Measurements from ENCODE around the gene NSF. TPM values are rescaled to one million over a fixed set of nuclear protein-coding genes. Genes with fewer than 3 reads are reported as not detected.

NSF gene
- total RNA-seq, 2 experiments from 2014 or later: 23.8 to 24.3 TPM

GRCh38 chr17:46732754-46733398, 142.4 kb downstream of the NSF start:
- H3K4me3 Mint-ChIP-seq: no peak overlapping the region
- intact Hi-C loops (cut with micrococcal nuclease): no loop called here
- CTCF ChIA-PET: interaction anchor here (0.6 kb wide), 1 partner anchor 535 kb away, joined by 3 read pairs; no protein-coding TSS in a partner anchor

GRCh38 chr17:46733837-46734475, 143.5 kb downstream of the NSF start:
- intact Hi-C loops (cut with micrococcal nuclease): no loop called here
- Mint-ChIP-seq H3K27me3 (ENCODE audit: low read depth) (no peaks in the 10 kb centered on the region), H3K27ac (no peak overlapping the region), H3K4me1 (ENCODE audit: low read depth) (peaks cover 3% of the 10 kb centered on the region), H3K9me3 (no peaks in the 10 kb centered on the region), H3K36me3 (ENCODE audit: low read depth) (peaks cover 3% of the 10 kb centered on the region), H3K4me3 (no peak overlapping the region)
- no peak for DNase-seq
- CTCF ChIA-PET: no interaction called here

More at GRCh38 chr17:46732754-46733398, 142.4 kb downstream of the NSF start:
- H3K9me3 Mint-ChIP-seq: no peaks in the 10 kb centered on the region
- H3K27ac Mint-ChIP-seq: no peak overlapping the region
- H3K4me1 Mint-ChIP-seq (ENCODE audit: low read depth): peaks cover 3% of the 10 kb centered on the region
- no peak for DNase-seq
- no peaks in the 10 kb centered on the region for H3K27me3 Mint-ChIP-seq (ENCODE audit: low read depth)
- H3K36me3 Mint-ChIP-seq (ENCODE audit: low read depth): peaks cover 3% of the 10 kb centered on the region

- Mint-ChIP-seq H3K36me3 (ENCODE audit: low read depth) (peaks cover 3% of the 10 kb centered on the region), H3K9me3 (no peaks in the 10 kb centered on the region), H3K27me3 (ENCODE audit: low read depth) (no peaks in the 10 kb centered on the region), H3K27ac (no peak overlapping the region), H3K4me1 (ENCODE audit: low read depth) (peaks cover 3% of the 10 kb centered on the region), H3K4me3 (no peak overlapping the region)
- DNase-seq: no peak
- intact Hi-C loops (cut with micrococcal nuclease): no loop called here
- CTCF ChIA-PET: no interaction called here
Observed at GRCh38 chr17:46736100-46736499, 145.6 kb downstream of the NSF start.

- H3K36me3 Mint-ChIP-seq (ENCODE audit: low read depth): peaks cover 3% of the 10 kb centered on the region
- no peak overlapping the region for H3K27ac Mint-ChIP-seq
- no peak overlapping the region for H3K4me3 Mint-ChIP-seq
- peaks cover 3% of the 10 kb centered on the region for H3K4me1 Mint-ChIP-seq (ENCODE audit: low read depth)
- H3K9me3 Mint-ChIP-seq: no peaks in the 10 kb centered on the region
- intact Hi-C loops (cut with micrococcal nuclease): no loop called here
- DNase-seq: no peak
- CTCF ChIA-PET: no interaction called here
- H3K27me3 Mint-ChIP-seq (ENCODE audit: low read depth): no peaks in the 10 kb centered on the region
Observed at GRCh38 chr17:46737326-46737725, 146.9 kb downstream of the NSF start.

- Mint-ChIP-seq H3K4me3 (no peak overlapping the region), H3K9me3 (no peaks in the 10 kb centered on the region), H3K4me1 (ENCODE audit: low read depth) (peaks cover 3% of the 10 kb centered on the region), H3K27ac (no peak overlapping the region), H3K36me3 (ENCODE audit: low read depth) (peaks cover 3% of the 10 kb centered on the region), H3K27me3 (ENCODE audit: low read depth) (no peaks in the 10 kb centered on the region)
- intact Hi-C loops (cut with micrococcal nuclease): no loop called here
- CTCF ChIA-PET: no interaction called here
- DNase-seq: no peak
Observed at GRCh38 chr17:46738544-46738943, 148.1 kb downstream of the NSF start.

- intact Hi-C loops (cut with micrococcal nuclease): no loop called here
- no peak for DNase-seq
- H3K27me3 Mint-ChIP-seq (ENCODE audit: low read depth): no peaks in the 10 kb centered on the region
- peaks cover 3% of the 10 kb centered on the region for H3K36me3 Mint-ChIP-seq (ENCODE audit: low read depth)
- no peaks in the 10 kb centered on the region for H3K4me1 Mint-ChIP-seq (ENCODE audit: low read depth)
- no peak overlapping the region for H3K27ac Mint-ChIP-seq
- H3K9me3 Mint-ChIP-seq: no peaks in the 10 kb centered on the region
- CTCF ChIA-PET: no interaction called here
- H3K4me3 Mint-ChIP-seq: no peak overlapping the region
Observed at GRCh38 chr17:46739982-46740381, 149.5 kb downstream of the NSF start.

GRCh38 chr17:46741122-46741730, 150.8 kb downstream of the NSF start:
- Mint-ChIP-seq H3K27me3 (ENCODE audit: low read depth) (no peaks in the 10 kb centered on the region), H3K36me3 (ENCODE audit: low read depth) (peaks cover 3% of the 10 kb centered on the region), H3K9me3 (no peaks in the 10 kb centered on the region), H3K27ac (no peak overlapping the region), H3K4me1 (ENCODE audit: low read depth) (no peaks in the 10 kb centered on the region), H3K4me3 (no peak overlapping the region)
- intact Hi-C loops (cut with micrococcal nuclease): no loop called here
- CTCF ChIA-PET: no interaction called here
- no peak for DNase-seq

GRCh38 chr17:46742565-46743270, 152.2 kb downstream of the NSF start:
- intact Hi-C loops (cut with micrococcal nuclease): no loop called here
- CTCF ChIA-PET: interaction anchor here (0.6 kb wide), 1 partner anchor 1935 kb away, joined by 3 read pairs; no protein-coding TSS in a partner anchor
- Mint-ChIP-seq H3K4me1 (ENCODE audit: low read depth) (no peaks in the 10 kb centered on the region), H3K36me3 (ENCODE audit: low read depth) (no peaks in the 10 kb centered on the region), H3K4me3 (no peak overlapping the region), H3K9me3 (no peaks in the 10 kb centered on the region), H3K27ac (no peak overlapping the region), H3K27me3 (ENCODE audit: low read depth) (no peaks in the 10 kb centered on the region)
- no peak for DNase-seq

- no peak overlapping the region for H3K4me3 Mint-ChIP-seq
- no peaks in the 10 kb centered on the region for H3K4me1 Mint-ChIP-seq (ENCODE audit: low read depth)
- no peaks in the 10 kb centered on the region for H3K36me3 Mint-ChIP-seq (ENCODE audit: low read depth)
- no peaks in the 10 kb centered on the region for H3K9me3 Mint-ChIP-seq
- no peak overlapping the region for H3K27ac Mint-ChIP-seq
- CTCF ChIA-PET: no interaction called here
- intact Hi-C loops (cut with micrococcal nuclease): no loop called here
- no peaks in the 10 kb centered on the region for H3K27me3 Mint-ChIP-seq (ENCODE audit: low read depth)
- DNase-seq: no peak
Observed at GRCh38 chr17:46744441-46744840, 154.0 kb downstream of the NSF start.

- Mint-ChIP-seq H3K4me3 (no peak overlapping the region), H3K4me1 (ENCODE audit: low read depth) (no peaks in the 10 kb centered on the region), H3K36me3 (ENCODE audit: low read depth) (no peaks in the 10 kb centered on the region), H3K27me3 (ENCODE audit: low read depth) (no peaks in the 10 kb centered on the region), H3K9me3 (no peaks in the 10 kb centered on the region), H3K27ac (no peak overlapping the region)
- DNase-seq: no peak
- CTCF ChIA-PET: interaction anchor here (0.7 kb wide), 1 partner anchor 24 kb away, joined by 3 read pairs; no protein-coding TSS in a partner anchor
- intact Hi-C loops (cut with micrococcal nuclease): no loop called here
Observed at GRCh38 chr17:46745376-46745775, 154.9 kb downstream of the NSF start.

GRCh38 chr17:46751425-46751824, 161.0 kb downstream of the NSF start:
- CTCF ChIA-PET: no interaction called here
- Mint-ChIP-seq H3K36me3 (ENCODE audit: low read depth) (peaks cover 7% of the 10 kb centered on the region), H3K4me1 (ENCODE audit: low read depth) (no peaks in the 10 kb centered on the region), H3K9me3 (no peaks in the 10 kb centered on the region), H3K27me3 (ENCODE audit: low read depth) (no peaks in the 10 kb centered on the region), H3K4me3 (no peak overlapping the region), H3K27ac (no peak overlapping the region)
- no peak for DNase-seq
- intact Hi-C loops (cut with micrococcal nuclease): no loop called here

- H3K27me3 Mint-ChIP-seq (ENCODE audit: low read depth): no peaks in the 10 kb centered on the region
- CTCF ChIA-PET: no interaction called here
- intact Hi-C loops (cut with micrococcal nuclease): no loop called here
- no peak for DNase-seq
- peaks cover 8% of the 10 kb centered on the region for H3K36me3 Mint-ChIP-seq (ENCODE audit: low read depth)
- no peaks in the 10 kb centered on the region for H3K4me1 Mint-ChIP-seq (ENCODE audit: low read depth)
- no peak overlapping the region for H3K27ac Mint-ChIP-seq
- H3K9me3 Mint-ChIP-seq: no peaks in the 10 kb centered on the region
- H3K4me3 Mint-ChIP-seq: no peak overlapping the region
Observed at GRCh38 chr17:46753776-46754175, 163.3 kb downstream of the NSF start.

Measured in activated naive CD4-positive, alpha-beta T cell treated with anti-CD3 and anti-CD28 coated beads for 36 hours (primary cell).